ENCODE measurements around the gene C1orf116.

C1orf116 gene

DNA sequence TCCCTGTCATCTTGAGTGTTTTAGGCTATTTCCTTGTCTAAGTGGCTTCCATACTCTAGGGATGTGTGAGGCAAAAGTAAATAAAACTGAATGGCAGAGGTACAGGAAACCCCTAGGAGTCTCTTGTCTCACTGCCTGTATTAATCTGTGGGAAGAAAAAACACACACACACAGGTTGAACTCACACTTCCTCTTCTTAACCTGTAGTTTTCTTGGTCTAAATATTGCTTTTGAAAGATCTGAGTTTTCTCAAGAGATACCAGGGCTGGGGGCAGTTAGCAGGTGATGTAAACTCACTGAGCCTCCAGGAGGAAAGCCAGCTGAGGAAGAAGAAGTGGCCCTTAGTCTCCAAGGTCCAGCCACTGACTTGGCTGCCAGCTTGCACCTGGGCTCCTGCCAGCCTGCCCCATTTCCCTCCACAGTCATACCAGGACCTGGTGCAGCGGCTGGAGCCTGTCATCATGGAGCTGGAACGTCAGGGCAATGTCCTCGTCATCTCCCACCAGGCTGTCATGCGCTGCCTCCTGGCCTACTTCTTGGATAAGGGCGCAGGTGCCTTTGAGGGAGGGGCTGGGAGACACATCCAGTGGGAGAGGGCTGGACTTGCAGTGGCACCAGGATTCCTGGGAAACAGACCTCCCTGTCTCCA, 37.4 kb upstream of the C1orf116 start:
- TF ChIP-seq, protein P1, sequence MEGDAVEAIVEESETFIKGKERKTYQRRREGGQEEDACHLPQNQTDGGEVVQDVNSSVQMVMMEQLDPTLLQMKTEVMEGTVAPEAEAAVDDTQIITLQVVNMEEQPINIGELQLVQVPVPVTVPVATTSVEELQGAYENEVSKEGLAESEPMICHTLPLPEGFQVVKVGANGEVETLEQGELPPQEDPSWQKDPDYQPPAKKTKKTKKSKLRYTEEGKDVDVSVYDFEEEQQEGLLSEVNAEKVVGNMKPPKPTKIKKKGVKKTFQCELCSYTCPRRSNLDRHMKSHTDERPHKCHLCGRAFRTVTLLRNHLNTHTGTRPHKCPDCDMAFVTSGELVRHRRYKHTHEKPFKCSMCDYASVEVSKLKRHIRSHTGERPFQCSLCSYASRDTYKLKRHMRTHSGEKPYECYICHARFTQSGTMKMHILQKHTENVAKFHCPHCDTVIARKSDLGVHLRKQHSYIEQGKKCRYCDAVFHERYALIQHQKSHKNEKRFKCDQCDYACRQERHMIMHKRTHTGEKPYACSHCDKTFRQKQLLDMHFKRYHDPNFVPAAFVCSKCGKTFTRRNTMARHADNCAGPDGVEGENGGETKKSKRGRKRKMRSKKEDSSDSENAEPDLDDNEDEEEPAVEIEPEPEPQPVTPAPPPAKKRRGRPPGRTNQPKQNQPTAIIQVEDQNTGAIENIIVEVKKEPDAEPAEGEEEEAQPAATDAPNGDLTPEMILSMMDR (IDR thresholded peaks at IDR 0.05; ENCODE audit: control insufficient read depth, extremely low read depth, insufficient read depth): no peak
- no peak overlapping the region for H3K4me3 ChIP-seq (ENCODE audit: low read depth, low read length)
- DNase-seq (ENCODE audit: low read depth): no peak

DNA sequence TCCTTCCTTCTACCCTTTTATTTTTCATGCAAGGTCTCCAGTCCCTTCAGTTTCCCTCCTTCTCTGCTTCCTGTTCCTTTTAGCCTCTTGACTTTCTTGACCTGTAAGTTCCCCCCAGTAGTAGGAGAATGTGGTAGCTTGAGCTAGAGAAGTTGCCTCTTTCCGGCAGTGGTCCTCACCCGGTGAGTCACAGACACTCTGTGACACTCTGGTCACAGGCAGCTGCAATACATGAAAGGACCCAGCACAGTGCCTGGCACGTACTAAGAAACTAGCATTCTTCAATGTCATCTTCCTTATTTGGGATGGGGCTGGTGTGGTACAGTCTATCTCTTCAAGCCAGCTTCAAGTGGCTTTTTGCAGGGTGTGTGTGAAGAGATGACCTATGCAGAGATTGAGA, 36.5 kb upstream of the C1orf116 start:
- DNase-seq (ENCODE audit: low read depth): no peak
- no peak overlapping the region for H3K4me3 ChIP-seq (ENCODE audit: low read depth, low read length)
- TF ChIP-seq, protein P1 (IDR thresholded peaks at IDR 0.05; ENCODE audit: control insufficient read depth, extremely low read depth, insufficient read depth): no peak

DNA sequence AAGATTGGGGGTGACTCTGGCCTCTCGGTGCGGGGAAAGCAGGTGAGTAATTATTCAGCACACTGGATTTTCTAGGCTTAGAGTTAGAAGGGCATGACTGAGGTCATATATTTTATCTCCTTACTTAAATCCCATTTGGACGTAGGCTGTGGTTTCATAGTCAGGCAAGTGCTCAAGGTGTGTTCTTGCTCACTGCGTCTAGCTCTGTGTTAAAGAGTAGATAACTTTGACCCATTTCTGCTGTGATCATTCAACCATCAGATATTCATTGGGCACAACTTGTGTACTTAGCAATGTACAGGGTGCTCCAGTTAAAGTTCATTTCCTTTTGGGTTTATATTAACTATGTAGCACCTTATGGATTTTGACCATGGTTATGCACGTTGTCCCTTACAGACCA, 35.1 kb upstream of the C1orf116 start:
- H3K4me3 ChIP-seq (ENCODE audit: low read depth, low read length): no peak overlapping the region
- no peak for DNase-seq (ENCODE audit: low read depth)
- TF ChIP-seq, protein P1 (IDR thresholded peaks at IDR 0.05; ENCODE audit: control insufficient read depth, extremely low read depth, insufficient read depth): no peak

DNA sequence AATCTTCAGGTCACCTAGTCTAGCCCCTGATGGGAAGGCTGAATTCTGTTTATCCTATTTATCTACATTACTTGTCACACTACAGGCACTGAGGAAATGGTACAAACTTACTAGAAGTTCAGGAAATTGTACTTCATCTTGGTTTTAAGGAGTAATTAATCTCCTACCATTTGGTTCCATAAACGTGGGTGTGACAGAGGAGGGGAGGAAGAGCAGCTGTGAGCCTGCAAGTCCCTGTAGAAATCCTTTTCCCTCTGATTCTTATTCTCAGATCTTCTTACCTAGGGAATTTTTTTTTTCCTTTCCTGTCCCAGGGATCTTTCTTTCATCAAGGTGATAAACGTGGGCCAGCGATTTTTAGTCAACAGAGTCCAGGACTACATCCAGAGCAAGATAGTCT, 34.6 kb upstream of the C1orf116 start:
- no peak overlapping the region for H3K4me3 ChIP-seq (ENCODE audit: low read depth, low read length)
- DNase-seq (ENCODE audit: low read depth): no peak
- TF ChIP-seq, protein P1 (IDR thresholded peaks at IDR 0.05; ENCODE audit: control insufficient read depth, extremely low read depth, insufficient read depth): no peak

DNA sequence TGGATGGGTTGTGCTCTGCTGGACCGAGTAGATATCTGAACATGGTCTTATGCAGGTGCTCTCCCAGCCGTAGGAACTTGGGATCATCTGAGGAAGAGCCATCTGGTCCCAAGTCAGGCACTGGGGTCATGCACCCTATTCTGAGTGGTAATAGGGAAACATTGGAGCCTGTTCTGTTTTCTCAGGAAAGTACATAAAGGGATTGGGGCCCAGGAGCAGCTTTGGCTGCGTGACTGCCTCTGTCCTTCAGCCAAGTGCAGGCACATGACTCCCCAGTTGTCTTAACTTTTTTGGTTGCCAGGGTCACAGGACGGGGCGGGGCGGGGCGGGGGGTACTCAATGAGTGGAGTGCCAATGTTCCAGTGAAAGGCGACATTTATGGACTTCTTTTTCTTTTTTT, 32.0 kb upstream of the C1orf116 start:
- H3K4me3 ChIP-seq (ENCODE audit: low read depth, low read length): no peak overlapping the region
- no peak for DNase-seq (ENCODE audit: low read depth)
- TF ChIP-seq, protein P1 (IDR thresholded peaks at IDR 0.05; ENCODE audit: control insufficient read depth, extremely low read depth, insufficient read depth): no peak

DNA sequence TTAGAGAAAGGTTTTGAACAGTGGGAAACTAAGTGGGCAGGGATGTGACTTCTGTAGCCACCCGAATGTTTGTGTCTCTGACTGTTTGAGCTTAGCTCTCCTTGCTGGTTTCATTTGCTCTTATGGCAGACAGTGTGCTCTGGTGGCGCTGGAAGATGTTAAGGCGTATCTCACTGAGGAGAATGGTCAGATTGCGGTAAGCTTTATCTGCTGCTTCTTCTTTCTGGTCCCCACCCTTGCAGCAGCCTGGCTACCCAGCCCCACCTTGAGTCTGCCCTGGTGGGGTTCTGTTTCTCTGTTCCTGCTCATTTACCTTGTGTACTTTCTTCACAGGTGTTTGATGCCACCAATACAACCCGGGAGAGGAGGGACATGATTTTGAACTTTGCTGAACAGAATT, 30.5 kb upstream of the C1orf116 start:
- DNase-seq (ENCODE audit: low read depth): no peak
- TF ChIP-seq, protein P1 (IDR thresholded peaks at IDR 0.05; ENCODE audit: control insufficient read depth, extremely low read depth, insufficient read depth): no peak
- no peak overlapping the region for H3K4me3 ChIP-seq (ENCODE audit: low read depth, low read length)

DNA sequence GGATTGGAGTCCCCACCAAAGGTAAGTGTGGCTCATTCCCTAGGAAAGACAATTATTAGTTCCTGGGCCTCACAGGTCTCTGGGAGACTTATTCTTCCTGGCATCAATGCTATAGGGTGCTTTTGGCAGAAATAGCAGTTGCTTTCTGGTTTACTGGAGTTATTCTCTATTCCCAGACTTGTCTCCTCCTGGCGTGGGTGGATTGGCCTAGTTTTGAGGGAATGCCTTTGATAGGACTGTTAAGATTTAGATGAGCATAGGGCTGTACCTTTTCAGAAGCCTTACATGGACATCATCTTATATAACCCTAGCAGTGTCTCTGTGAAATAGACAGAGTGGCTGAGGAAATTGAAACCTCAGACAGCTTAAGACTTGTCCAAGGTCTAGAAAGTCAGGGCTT, 29.5 kb upstream of the C1orf116 start:
- no peak for DNase-seq (ENCODE audit: low read depth)
- TF ChIP-seq, protein P1 (IDR thresholded peaks at IDR 0.05; ENCODE audit: control insufficient read depth, extremely low read depth, insufficient read depth): no peak
- H3K4me3 ChIP-seq (ENCODE audit: low read depth, low read length): no peak overlapping the region
